Type B pancreatic cell (in vitro differentiated cells): Measurements from ENCODE around the gene MIA. TPM values are rescaled to one million over a fixed set of nuclear protein-coding genes. Genes with fewer than 3 reads are reported as not detected.

ENCODE experiments used
- DNase-seq: peaks from one replicate; pipeline ENCODE4 v3.0.0; 2021; ENCODE audit warnings: mixed read lengths; ENCODE audit not compliant: unreplicated experiment; ENCODE audit errors: extremely low spot score
- H3K27ac Mint-ChIP-seq: 2 replicates; pipeline ENCODE4 v1.8.0; 2021; ENCODE audit warnings: mild to moderate bottlenecking, mixed read lengths
- H3K27me3 Mint-ChIP-seq: 2 replicates; pipeline ENCODE4 v1.8.0; 2021; ENCODE audit warnings: mixed read lengths
- H3K36me3 Mint-ChIP-seq: 2 replicates; pipeline ENCODE4 v1.8.0; 2021; ENCODE audit warnings: mixed read lengths
- H3K4me1 Mint-ChIP-seq: one replicate; pipeline ENCODE4 v1.8.0; 2021; ENCODE audit warnings: mixed read lengths; ENCODE audit not compliant: unreplicated experiment
- H3K4me3 Mint-ChIP-seq: 2 replicates; pipeline ENCODE4 v1.8.0; 2021; ENCODE audit warnings: mild to moderate bottlenecking, mixed read lengths
- H3K9me3 Mint-ChIP-seq: 2 replicates; pipeline ENCODE4 v1.8.0; 2021; ENCODE audit warnings: mixed read lengths
- CTCF ChIP-seq: fragments of 200-600 bp; sonication (generic); conservative IDR thresholded peaks from 2 replicates; pipeline ENCODE4 v1.5.0; 2021; ENCODE audit warnings: antibody characterized with exemption, mild to moderate bottlenecking
- total RNA-seq: library from RNA; stranded (reverse); gene quantifications from 2 replicates; pipeline ENCODE4 v1.2.1, GENCODE V29; 2021; ENCODE audit warnings: low replicate concordance

Gene MIA
- total RNA-seq, 1 donor from 2014 or later = 3.2 TPM

- TF ChIP-seq CTCF = no peak
- H3K27ac Mint-ChIP-seq = peak overlapping the region; percentile 87
- H3K4me3 Mint-ChIP-seq = peak overlapping the region; percentile 33
- H3K36me3 Mint-ChIP-seq = peaks cover 14% of the 10 kb centered on the region
- DNase-seq = no peak
- peaks cover 54% of the 10 kb centered on the region for H3K4me1 Mint-ChIP-seq
- H3K9me3 Mint-ChIP-seq = no peaks in the 10 kb centered on the region
- H3K27me3 Mint-ChIP-seq = no peaks in the 10 kb centered on the region
Measured at GRCh38 chr19:40804783-40805242, 29.5 kb downstream of the MIA start.

DNA sequence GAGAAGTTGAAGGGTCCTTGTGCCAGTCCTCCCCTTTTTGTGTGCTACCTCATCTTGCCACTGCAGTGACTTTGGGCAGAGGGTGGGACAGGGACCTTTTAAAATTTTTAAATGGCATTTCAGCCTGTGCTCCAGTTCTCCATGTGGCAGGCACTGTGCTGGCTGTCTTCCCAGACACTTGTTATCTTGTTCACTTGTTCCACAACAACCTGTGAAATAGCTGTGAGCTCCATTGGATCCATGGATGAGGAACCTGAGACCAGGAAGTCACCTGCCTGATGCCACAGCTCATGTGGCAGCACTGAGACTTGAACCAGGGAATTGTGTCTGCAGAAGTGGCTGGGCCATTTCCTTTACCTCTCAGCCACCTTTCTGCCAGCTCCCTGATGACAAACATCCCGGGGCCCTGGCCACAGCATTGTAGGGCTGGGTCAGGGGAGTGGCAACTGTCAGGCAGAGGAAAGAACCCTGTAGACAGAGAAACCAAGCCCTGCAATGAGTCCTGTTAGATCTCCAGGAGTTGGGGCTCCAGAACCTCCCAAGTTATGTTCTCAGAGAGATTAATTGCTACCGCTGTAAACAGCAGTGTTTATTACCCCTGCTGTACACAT, 30.0 kb downstream of the MIA start:
- no peak for TF ChIP-seq CTCF
- Mint-ChIP-seq H3K9me3 (no peaks in the 10 kb centered on the region), H3K27ac (peak overlapping the region; percentile 87), H3K27me3 (no peaks in the 10 kb centered on the region), H3K4me3 (no peak overlapping the region), H3K36me3 (peaks cover 14% of the 10 kb centered on the region), H3K4me1 (peaks cover 56% of the 10 kb centered on the region)
- DNase-seq = no peak

GRCh38 chr19:40806423-40807146, 31.3 kb downstream of the MIA start:
- H3K27ac Mint-ChIP-seq = peak overlapping the region; percentile 97
- peak; percentile 93 for DNase-seq
- peak overlapping the region; percentile 86 for H3K4me3 Mint-ChIP-seq
- peaks cover 19% of the 10 kb centered on the region for H3K36me3 Mint-ChIP-seq
- no peaks in the 10 kb centered on the region for H3K9me3 Mint-ChIP-seq
- peak; percentile 96 for TF ChIP-seq CTCF
- H3K4me1 Mint-ChIP-seq = peaks cover 64% of the 10 kb centered on the region
- no peaks in the 10 kb centered on the region for H3K27me3 Mint-ChIP-seq

DNA sequence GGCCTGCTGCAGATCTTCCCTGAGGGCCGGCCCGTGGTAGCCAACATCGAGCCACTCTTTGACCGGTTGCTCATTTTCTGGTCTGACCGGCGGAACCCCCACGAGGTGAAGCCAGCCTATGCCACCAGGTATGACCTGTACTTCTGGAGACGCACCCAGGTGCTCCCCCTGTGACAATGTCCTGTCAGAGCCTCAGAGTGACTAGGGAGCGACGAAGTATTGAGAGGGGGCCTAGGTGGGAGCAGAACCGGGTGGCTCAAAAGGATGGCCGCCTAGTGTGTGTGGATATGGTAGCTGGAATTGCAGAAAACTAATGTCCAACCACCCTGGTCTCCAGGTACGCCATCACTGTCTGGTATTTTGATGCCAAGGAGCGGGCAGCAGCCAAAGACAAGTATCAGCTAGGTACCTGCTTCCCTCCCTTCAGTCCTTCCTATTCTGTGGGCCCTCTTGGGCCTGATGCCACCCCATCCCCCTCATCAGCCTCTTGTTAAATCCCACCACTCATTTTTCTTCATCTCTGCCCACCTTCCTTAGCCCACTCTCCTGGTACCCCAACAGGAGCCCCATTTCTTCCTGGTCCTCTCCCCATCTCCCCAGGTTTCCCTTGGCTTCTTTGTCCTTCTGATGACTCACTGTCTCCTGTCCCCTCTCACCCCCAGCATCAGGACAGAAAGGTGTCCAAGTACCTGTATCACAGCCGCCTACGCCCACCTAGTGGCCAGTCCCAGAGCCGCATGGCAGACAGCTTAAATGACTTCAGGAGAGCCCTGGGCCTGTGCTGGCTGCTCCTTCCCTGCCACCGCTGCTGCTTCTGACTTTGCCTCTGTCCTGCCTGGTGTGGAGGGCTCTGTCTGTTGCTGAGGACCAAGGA, 32.1 kb downstream of the MIA start:
- peak overlapping the region; percentile 97 for H3K27ac Mint-ChIP-seq
- peak; percentile 48 for TF ChIP-seq CTCF
- no peaks in the 10 kb centered on the region for H3K9me3 Mint-ChIP-seq
- H3K36me3 Mint-ChIP-seq = peaks cover 19% of the 10 kb centered on the region
- H3K4me3 Mint-ChIP-seq = peak overlapping the region; percentile 86
- peaks cover 61% of the 10 kb centered on the region for H3K4me1 Mint-ChIP-seq
- no peaks in the 10 kb centered on the region for H3K27me3 Mint-ChIP-seq
- no peak for DNase-seq

- no peak for DNase-seq
- peaks cover 61% of the 10 kb centered on the region for H3K4me1 Mint-ChIP-seq
- H3K27me3 Mint-ChIP-seq = no peaks in the 10 kb centered on the region
- peak overlapping the region; percentile 80 for H3K4me3 Mint-ChIP-seq
- H3K9me3 Mint-ChIP-seq = no peaks in the 10 kb centered on the region
- TF ChIP-seq CTCF = no peak
- peak overlapping the region; percentile 97 for H3K27ac Mint-ChIP-seq
- peaks cover 19% of the 10 kb centered on the region for H3K36me3 Mint-ChIP-seq
Measured at GRCh38 chr19:40808021-40808325, 32.7 kb downstream of the MIA start.
